ENCODE results near the gene PLN.

DNA sequence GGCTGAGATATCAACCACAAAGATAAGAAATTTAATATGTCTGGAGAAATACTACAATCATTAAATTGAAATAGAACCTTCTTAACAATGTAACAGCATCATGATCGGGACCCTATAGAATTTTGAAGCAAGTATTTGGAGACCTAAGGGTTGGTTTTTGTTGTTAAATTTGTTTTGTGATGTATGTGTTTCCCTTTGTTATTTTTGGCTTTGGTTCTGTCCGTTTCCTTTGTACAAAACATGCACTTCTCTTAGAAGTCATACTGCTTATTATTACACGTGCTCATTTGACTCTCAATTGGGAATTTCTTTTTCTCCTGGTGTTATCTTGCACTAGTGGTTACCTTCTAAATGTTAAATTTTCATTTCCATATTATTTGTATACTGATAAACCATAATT lies 4.0 kb upstream of the PLN start:
- no peak for TF ChIP-seq TAF1 (IDR thresholded peaks at IDR 0.05; ENCODE audit: borderline replicate concordance, low read depth, low read length)
- no peak for TF ChIP-seq POLR2A (IDR thresholded peaks at IDR 0.05; ENCODE audit: low read depth, low read length)
